ENCODE measurements around the gene LRRK2. TPM values are rescaled to one million over a fixed set of nuclear protein-coding genes. Genes with fewer than 3 reads are reported as not detected.

Gene LRRK2
- total and polyA plus RNA-seq, 2 of the 8 experiments (the other 6 are each of a cell fraction or from before 2014, with no cell fraction given) = 0.06 to 0.13 TPM

DNA sequence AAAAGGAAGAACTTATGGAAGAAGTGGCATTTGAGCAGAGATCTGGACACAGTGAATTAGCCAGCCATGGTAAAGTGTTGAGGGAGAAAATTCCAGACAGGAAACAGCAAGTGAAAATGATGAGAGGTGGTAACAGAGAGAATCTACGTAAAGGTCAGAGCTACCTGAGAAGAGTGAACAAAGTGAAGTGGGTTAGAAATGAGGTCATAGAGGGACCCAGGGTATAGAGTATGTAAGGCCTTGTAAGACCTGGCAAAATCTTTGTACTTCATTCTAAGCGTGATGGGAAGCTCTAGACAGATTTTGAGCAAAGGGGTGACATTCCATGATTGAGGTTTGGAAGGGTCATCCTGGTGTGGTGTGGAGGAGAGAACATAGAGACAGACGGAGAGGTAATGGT lies 49.3 kb upstream of the LRRK2 start (continued):
- TF ChIP-seq SRF (IDR thresholded peaks at IDR 0.05; ENCODE audit: low read depth, low read length) (no peak), JUND (IDR thresholded peaks at IDR 0.05; ENCODE audit: low read length) (no peak)
- TF ChIP-seq, protein P1, sequence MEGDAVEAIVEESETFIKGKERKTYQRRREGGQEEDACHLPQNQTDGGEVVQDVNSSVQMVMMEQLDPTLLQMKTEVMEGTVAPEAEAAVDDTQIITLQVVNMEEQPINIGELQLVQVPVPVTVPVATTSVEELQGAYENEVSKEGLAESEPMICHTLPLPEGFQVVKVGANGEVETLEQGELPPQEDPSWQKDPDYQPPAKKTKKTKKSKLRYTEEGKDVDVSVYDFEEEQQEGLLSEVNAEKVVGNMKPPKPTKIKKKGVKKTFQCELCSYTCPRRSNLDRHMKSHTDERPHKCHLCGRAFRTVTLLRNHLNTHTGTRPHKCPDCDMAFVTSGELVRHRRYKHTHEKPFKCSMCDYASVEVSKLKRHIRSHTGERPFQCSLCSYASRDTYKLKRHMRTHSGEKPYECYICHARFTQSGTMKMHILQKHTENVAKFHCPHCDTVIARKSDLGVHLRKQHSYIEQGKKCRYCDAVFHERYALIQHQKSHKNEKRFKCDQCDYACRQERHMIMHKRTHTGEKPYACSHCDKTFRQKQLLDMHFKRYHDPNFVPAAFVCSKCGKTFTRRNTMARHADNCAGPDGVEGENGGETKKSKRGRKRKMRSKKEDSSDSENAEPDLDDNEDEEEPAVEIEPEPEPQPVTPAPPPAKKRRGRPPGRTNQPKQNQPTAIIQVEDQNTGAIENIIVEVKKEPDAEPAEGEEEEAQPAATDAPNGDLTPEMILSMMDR (IDR thresholded peaks at IDR 0.05; ENCODE audit: control extremely low read depth in 1 of 3, insufficient read depth in 1 of 3, low read depth in 1 of 3, low read length in 3 of 3) = no peak
